Measurements from ENCODE around the gene INSYN2B. TPM values are rescaled to one million over a fixed set of nuclear protein-coding genes. Genes with fewer than 3 reads are reported as not detected.

The INSYN2B gene
- total RNA-seq, 1 donor: 12.5 TPM

GRCh38 chr5:170010595-170010994, 30.3 kb upstream of the INSYN2B start:
- no peak overlapping the region for H3K4me3 ChIP-seq (ENCODE audit: low read depth, low read length)
- TF ChIP-seq CTCF (IDR thresholded peaks at IDR 0.05; ENCODE audit: insufficient read depth, low read depth, low read length): no peak
- DNase-seq (ENCODE audit: low read depth): no peak

- TF ChIP-seq CTCF (IDR thresholded peaks at IDR 0.05; ENCODE audit: insufficient read depth, low read depth, low read length): no peak
- no peak overlapping the region for H3K4me3 ChIP-seq (ENCODE audit: low read depth, low read length)
- DNase-seq (ENCODE audit: low read depth): no peak
Measured at GRCh38 chr5:170008376-170008775, 28.1 kb upstream of the INSYN2B start.

GRCh38 chr5:170006021-170006420, 25.7 kb upstream of the INSYN2B start:
- no peak for DNase-seq (ENCODE audit: low read depth)
- TF ChIP-seq CTCF (IDR thresholded peaks at IDR 0.05; ENCODE audit: insufficient read depth, low read depth, low read length): no peak
- H3K4me3 ChIP-seq (ENCODE audit: low read depth, low read length): no peak overlapping the region

GRCh38 chr5:170000155-170000554, 19.9 kb upstream of the INSYN2B start:
- TF ChIP-seq CTCF (IDR thresholded peaks at IDR 0.05; ENCODE audit: insufficient read depth, low read depth, low read length): no peak
- H3K4me3 ChIP-seq (ENCODE audit: low read depth, low read length): no peak overlapping the region
- DNase-seq (ENCODE audit: low read depth): no peak

- DNase-seq (ENCODE audit: low read depth): no peak
- H3K4me3 ChIP-seq (ENCODE audit: low read depth, low read length): no peak overlapping the region
- no peak for TF ChIP-seq CTCF (IDR thresholded peaks at IDR 0.05; ENCODE audit: insufficient read depth, low read depth, low read length)
Measured at GRCh38 chr5:169999621-170000020, 19.3 kb upstream of the INSYN2B start.

- no peak for DNase-seq (ENCODE audit: low read depth)
- no peak overlapping the region for H3K4me3 ChIP-seq (ENCODE audit: low read depth, low read length)
- no peak for TF ChIP-seq CTCF (IDR thresholded peaks at IDR 0.05; ENCODE audit: insufficient read depth, low read depth, low read length)
Measured at GRCh38 chr5:169997798-169998197, 17.5 kb upstream of the INSYN2B start.

GRCh38 chr5:169993485-169993790, 13.1 kb upstream of the INSYN2B start:
- H3K4me3 ChIP-seq (ENCODE audit: low read depth, low read length): no peak overlapping the region
- TF ChIP-seq CTCF (IDR thresholded peaks at IDR 0.05; ENCODE audit: insufficient read depth, low read depth, low read length): no peak
- no peak for DNase-seq (ENCODE audit: low read depth)

Data from fibroblast of villous mesenchyme (primary cell).